NCI-H128 (cell line): ENCODE measurements around the gene TIMP3.

Experiments used
- DNase-seq: peaks from one replicate; lab custom pipeline; 2025; ENCODE audit not compliant: unreplicated experiment; lab: John Stamatoyannopoulos, UW

TIMP3 gene

GRCh38 chr22:32827049-32827602 is 25.6 kb downstream of the TIMP3 start:
- DNase-seq, result no peak

- no peak for DNase-seq
Measured at GRCh38 chr22:32828150-32828549, 26.6 kb downstream of the TIMP3 start.

DNA sequence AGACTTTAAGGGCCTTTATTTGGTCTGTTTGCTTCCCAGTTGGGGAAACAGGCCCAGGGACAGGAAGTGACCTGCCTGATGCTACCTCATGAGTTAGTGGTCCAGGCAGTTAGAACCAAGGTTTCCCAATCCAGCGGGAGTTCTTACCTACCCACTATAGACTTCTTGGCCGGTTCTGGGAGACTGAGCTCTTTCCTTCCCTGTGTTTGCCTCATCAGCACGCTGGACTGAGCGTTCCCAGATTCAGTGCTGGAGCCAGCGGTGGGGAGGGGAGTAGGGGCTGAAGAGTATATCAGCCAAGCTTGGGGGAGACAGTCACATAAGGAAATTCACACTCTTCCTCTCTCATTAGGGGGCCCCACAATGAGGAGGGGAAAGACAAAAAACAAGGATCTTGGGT is 27.1 kb downstream of the TIMP3 start:
- no peak for DNase-seq

- DNase-seq, result no peak
Measured at GRCh38 chr22:32829451-32829851, 27.9 kb downstream of the TIMP3 start.

GRCh38 chr22:32830473-32830872 is 29.0 kb downstream of the TIMP3 start:
- no peak for DNase-seq

DNA sequence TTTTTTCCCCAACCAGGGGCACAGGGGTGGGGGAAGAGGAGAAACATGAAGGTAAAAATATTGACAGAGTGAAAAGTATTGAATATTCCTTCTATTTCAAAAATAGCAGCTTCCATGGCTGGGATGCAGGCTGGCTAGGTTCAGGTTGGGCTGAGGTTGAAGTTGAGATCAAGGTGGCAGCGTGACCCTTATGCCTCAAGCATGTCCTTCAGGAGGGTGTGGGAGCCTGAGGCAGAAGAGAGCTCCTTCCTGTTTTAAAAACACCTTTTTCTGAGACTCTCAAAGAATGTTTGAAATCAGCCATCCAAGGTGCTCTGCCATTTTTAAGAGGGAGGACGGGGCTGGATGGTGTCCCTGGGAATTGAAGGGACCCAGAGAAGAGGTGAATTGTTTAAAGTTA is 29.5 kb downstream of the TIMP3 start:
- no peak for DNase-seq

- no peak for DNase-seq
Measured at GRCh38 chr22:32831584-32831983, 30.1 kb downstream of the TIMP3 start.

DNA sequence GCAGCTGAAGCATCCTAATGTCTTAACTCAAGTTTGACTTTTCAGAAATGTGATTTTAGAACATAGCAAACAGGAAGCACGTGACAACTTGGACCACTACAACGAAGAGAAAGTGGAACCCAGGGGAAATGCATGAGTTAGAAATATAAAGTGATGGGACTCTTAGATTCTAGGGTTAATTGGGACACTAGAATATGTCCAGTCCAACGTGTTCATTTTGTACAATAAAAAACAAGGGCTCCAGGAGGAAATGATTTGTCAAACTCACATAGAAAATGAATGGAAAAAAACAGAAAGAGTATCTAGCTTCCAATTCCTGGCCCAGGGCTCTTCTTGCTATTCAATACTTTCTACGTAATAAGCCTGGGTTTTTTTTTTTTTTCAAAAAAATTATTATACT is 30.7 kb downstream of the TIMP3 start:
- DNase-seq, result no peak

DNA sequence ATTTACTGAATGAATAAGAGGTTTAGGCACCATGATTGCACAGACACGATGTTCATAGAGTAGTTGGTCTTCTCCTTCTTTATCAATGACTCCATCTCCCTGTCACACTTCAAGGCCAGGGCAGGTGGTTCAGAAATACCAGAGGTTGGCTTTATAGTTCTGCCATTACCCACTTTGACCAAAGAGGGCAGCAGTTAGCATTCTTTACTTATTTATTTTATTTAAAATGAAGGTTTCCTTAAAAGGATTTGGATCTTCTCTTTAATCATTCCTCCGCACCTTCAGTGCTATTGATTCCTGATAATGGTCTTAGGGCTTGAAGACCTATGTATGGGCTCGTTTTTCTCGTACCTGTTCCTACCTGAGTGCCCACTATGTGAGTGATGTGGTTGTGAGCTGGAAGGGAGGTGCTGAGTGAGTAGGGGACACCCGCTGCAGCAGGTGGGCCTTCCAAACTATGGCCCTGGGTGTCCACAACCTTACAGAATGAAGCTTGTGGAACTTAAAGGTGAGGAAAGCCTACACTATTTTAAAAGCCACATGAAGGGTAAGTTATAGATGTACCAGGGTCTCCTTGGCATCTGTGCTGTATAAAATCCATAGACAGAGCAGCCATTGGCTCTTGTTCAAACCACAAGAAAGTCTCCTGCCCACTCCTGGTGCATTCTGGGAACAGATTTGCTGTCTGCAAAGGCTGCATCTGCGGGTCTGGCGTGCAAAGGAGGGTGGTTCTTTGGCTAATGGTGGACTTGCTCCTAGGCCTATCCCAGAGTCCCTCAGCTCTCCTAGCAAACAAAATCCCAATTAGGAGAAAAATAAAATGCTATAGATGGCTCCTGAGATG is 35.0 kb downstream of the TIMP3 start:
- DNase-seq, result no peak

DNA sequence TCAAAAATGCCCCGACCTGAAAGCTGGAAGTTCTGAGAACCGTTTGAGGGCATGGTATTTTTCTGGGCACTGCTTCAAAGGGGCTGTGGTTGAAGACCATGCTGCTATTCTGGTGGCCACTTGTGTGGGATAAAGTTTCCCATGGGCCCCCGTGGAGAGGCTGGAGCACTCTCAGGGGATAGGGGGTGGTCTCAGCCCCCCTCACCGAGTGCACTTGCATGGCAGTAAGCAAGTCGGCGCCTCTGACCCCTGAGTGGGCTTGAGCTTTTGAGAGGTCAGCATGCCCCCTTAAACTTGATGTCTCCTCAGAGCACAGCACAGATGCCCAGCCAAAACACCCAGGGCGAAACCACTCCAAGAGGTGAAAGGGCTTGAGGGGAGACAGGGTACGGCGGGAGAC is 35.6 kb downstream of the TIMP3 start:
- DNase-seq, result no peak

DNA sequence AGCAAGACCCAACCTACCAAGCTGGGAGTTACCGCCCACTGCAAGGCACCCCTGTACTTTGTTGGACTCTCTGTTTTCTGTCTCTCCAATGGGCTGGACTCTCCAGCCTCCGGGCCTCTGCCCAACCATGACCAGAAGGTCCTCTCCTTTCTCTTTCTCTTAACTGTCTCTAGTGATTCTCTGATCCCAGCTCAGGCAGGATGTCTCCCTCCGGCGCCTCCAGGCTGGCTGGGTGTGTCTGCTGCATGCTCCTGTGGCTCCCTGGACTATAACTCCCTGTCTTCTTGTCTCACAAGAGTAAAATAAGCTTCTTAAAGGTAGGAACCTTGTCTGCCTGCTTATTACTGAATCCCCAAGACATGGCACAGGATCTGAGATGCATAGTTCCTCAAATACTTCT is 36.3 kb downstream of the TIMP3 start:
- no peak for DNase-seq

- DNase-seq, result no peak
Measured at GRCh38 chr22:32839831-32840584, 38.5 kb downstream of the TIMP3 start.

DNA sequence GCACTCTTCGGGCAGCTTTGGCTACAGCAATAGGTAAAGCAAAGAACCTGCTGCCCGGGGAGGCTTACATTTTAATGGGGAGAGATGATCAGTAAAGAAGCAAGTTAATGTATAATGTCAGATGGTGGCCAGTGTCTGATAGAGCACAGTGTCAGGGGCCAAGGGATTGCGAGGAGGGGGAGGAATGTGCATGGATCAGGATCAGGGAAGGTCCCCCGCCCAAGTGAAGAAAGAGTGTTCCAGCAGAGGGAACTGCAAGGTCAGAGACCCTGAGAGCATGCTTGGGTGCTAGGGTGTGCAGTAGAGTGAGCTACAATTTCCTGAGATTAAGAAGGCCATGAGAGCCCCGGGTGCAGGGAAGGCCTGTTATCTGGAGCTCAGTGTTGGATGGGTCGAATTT is 39.7 kb downstream of the TIMP3 start:
- DNase-seq, result no peak

GRCh38 chr22:32842486-32842885 is 41.0 kb downstream of the TIMP3 start:
- no peak for DNase-seq

DNA sequence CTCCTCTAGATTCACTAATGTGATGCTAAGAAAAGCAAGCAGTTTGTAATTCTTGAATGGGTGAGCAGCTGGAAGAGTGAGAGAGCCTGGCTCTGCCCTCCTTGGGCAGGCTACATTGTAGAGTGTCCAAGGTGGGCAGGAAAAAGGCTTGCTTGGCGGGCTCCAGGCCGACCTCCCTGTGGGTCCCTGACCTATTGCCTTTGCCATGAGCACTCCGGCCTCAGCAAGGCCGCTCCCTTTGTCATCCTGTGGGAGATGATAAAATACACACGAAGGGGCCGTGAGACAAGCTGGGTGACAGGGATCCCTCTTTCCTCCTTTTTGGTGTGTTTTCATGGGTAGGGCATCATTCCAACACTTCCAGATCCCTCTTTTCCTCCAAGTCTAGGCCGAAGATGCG is 41.8 kb downstream of the TIMP3 start:
- no peak for DNase-seq

DNA sequence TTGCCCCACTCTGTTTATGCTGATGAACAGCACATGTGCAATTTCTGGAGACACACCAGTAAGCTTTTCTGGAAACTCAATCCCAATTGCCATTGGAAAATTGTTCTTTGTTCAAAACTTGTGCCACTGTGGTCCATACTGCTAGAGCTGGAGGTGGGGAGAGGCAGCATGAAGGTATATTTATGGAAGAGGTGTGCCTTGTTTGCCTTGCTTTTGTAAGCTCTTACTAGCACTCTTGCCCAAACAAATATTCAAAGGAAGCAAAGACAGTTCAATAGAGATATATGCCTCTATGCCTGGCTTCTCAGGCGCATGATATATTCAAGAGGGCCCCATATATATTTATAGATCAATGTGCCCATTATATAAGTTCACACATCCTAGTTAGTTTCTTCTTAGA is 42.7 kb downstream of the TIMP3 start:
- no peak for DNase-seq

GRCh38 chr22:32846780-32847491 is 45.4 kb downstream of the TIMP3 start:
- no peak for DNase-seq

DNA sequence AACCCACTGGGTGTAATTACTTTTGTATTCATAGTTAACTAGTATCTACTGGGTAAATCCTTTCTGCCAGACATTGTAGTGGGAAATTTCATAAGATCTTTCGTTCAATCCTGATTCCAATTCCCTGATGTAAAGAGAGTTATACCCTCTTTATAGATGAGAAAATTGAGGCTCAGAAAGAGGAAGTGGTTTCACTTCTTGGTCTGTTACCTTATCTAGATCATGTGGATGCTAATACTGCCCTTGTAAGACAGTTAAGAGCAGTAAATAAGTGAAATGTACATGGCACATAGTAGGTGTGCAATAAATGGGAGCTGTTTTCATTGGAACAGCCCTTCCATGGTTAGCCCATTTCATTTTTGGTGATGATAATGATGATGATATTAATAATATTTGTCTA is 46.7 kb downstream of the TIMP3 start:
- DNase-seq, result no peak

DNA sequence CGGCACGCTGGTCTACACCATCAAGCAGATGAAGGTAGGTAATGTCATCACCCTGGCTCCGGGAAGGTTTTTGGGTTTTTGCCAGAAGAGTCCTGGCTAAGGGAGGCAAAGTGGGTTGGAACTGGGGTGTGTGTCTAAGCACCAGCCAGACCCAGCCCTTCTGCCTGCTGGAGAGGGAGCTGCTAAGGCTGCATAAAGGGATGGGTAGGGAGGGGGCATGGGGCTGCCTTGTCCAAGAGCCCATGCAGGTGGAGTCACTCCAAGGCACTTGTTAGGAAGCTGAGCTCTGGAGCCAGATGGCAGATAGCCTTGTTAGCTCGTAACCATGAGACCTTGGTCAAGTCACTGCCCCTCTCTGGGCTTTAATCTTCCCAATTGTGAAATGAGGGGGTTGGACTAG is 48.0 kb downstream of the TIMP3 start:
- no peak for DNase-seq

DNA sequence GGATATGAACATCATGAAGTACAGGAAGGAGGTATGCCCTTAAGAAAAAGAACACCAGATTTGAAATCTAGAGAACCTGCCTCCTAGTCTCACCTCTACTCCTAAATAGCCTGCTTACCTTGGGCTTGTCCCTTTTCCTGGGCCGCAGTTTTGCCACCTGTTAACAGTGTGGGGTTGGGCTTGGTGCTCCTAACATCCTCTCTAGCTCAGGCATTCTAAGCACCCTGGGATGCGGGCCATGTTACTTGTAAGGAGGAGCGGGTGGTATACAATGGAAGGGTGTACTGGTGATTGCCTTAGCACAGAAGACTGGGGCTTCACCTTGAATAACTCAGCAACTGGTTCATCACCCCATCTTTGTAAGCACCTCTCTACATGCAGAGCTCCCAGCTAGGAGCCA is 48.7 kb downstream of the TIMP3 start:
- no peak for DNase-seq
